IMR-90 (cell line): Measurements from ENCODE around the gene HSD17B8. TPM values are rescaled to one million over a fixed set of nuclear protein-coding genes. Genes with fewer than 3 reads are reported as not detected.

Experiments
- CHD1 ChIP-seq: IDR thresholded peaks from 2 replicates; pipeline ENCODE4 v1.6.1; 2012; ENCODE audit warnings: low read depth, low read length, improper control_type of control experiment
- FOS ChIP-seq: fragments of 150-350 bp; IDR thresholded peaks from 2 replicates; pipeline ENCODE4 v1.6.1; 2016; ENCODE audit warnings: low read depth, low read length
- MAFK ChIP-seq: IDR thresholded peaks from 2 replicates; pipeline ENCODE4 v1.6.1; 2012; ENCODE audit warnings: low read depth, low read length, improper control_type of control experiment
- RFX5 ChIP-seq: IDR thresholded peaks from 2 replicates; pipeline ENCODE4 v1.8.0; 2012; ENCODE audit warnings: low read depth, mild to moderate bottlenecking, low read length, moderate library complexity
- polyA plus RNA-seq, 3 experiments: library from polyadenylated mRNA; depleted of rRNA; stranded (reverse); fragments of >200 nt; gene quantifications; 2 replicates each; pipeline ENCODE4 v1.2.3, GENCODE V29; 2012; ENCODE audit warnings: low replicate concordance in 1 of 3
- total RNA-seq: library from RNA; depleted of rRNA; stranded (reverse); fragments of >200 nt; gene quantifications from 2 replicates; pipeline ENCODE4 v1.2.3, GENCODE V29; 2012

HSD17B8 gene
- total and polyA plus RNA-seq, 2 of the 4 experiments (the other 2 are of a cell fraction): 1.6 to 4.3 TPM

- TF ChIP-seq CHD1: no peak
- no peak; the same call in 1 of the 2 replicates for TF ChIP-seq FOS
- TF ChIP-seq MAFK: peak; percentile 58
- TF ChIP-seq RFX5: no peak
These were observed 44.7 kb downstream of the HSD17B8 start (continued) for GRCh38 chr6:33248932-33249731.
